ENCODE data around the gene ILDR2.

ILDR2 gene

DNA sequence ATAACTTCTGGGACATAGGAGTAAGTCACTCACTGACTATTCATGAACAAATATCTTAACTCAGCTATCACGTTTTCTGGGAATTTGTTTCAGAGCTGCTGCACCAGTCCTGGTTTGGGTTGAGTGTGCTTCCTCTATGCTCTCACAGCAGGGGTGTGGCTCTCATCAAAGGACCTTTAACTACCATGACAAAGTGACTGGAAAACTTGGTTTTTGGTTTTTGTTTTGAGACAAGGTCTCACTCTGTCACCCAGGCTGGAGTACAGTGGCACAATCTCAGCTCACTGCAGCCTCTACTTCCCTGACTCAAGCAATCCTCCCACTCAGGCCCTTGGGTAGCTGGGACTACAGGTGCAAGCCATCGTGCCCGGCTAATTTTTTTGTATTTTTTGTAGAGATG, 4.1 kb downstream of the ILDR2 start:
- no peak for DNase-seq (ENCODE audit: low spot score)

DNA sequence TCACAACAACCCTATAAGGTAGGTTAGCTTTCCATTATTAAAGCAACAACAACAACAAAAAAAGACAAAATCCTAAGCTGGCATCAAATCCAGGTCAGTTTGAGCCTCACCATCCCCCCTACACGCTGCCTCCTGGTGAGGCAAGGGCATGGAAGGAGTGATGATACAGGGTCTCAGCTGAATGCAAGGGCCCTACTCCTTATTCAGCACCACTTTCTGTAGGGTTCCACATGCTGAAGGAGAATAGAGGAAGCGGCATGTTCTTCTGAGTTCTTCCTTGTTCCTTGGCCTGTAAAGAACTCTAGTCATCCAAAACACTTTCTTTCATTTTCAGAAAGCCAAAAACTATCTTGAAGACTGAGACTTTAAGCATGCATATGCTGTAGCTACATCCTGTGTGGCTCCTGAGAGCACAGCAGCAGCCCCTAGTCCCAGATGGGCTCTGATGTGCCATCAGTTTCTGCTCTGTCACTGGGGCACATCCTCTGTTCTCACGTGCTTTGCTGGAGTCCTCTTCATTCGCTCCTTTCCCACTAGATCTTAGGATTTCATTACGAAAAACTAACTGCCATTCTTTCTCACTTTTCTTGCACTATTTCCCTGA, 6.2 kb downstream of the ILDR2 start:
- DNase-seq (ENCODE audit: low spot score) = no peak

DNA sequence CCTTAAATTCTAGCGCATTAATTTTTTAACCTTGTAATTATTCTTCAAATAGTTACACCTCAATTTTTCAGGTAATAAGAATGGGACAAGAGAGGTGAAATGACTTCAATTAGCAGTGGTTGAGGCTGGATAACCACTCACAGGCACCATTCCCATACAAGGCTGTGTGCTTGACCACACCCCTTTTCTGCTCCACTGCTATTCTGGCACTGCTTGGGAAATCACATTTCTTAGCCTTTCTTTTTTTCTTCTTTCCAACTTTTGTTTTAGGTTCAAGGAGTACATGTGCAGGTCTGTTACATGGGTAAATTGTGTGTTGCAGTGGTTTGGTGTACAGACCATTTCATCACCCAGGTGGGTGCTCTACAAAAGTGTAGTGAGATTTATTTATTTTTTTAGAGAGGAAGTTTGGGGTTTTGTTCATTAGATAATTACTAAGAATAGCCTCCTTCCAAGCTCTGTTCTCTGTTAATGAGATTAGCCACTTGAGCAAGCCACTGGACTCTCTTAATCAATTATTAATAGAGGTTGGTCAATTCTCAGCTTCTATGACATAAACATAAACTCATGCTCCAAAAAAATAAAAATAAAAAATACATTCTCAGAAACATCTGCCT, 14.4 kb downstream of the ILDR2 start:
- no peak for DNase-seq (ENCODE audit: low spot score)

DNA sequence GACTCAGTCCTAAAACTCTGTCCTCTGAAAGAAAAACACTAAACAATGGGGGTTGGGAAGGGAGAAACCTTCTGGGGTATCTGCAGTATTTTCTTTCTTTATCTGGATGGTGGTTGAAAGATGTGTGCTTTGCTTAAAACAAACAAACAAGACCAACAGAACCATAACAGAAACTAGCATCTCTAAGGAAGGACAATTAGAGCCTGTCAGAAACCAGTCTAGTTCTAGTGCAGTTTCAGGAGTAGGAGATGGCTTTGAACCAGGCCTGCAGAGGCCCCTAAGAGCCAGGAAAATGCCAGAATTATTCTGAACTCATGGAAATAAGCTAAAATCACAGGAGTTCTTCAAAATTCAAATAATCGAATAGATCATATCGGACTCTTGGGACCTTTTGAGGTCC, 18.5 kb downstream of the ILDR2 start:
- DNase-seq (ENCODE audit: low spot score) = no peak

DNA sequence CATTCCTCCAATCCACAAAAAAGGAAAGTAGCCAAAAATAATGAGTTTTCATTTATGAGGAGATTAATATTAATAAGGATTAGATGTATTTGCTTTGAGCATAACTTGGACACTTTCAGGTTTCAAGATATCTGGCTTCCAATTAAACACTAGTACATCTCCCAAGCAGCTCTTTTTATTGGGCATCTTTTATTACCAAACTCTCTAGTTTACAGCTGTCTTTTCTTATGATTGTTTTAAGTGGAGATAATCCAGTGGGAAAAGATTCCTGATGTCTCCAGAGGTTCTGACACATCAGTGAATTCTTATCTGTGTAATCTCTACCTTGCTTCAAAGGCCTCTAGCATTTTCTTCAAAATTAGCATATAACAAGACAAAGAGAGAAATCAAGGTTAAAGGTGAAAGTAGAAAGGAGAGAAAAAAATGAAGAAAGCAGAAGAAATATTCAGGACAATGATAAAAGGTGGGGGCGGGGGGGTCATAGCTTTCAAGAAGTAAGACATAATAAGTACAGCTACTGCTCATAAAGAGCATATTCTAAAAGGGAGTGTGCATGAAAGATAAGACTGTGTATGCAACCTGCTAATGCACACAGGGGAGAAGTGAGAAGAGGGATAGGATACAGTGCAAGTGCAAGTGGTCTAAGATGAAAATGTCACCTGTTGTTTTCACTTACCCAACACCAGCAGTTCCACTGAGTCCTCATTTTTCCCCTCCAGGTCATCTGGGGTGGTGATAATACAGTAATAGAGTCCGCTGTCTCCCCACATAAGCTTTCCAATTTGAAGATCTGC, 19.1 kb downstream of the ILDR2 start:
- DNase-seq (ENCODE audit: low spot score) = no peak

DNA sequence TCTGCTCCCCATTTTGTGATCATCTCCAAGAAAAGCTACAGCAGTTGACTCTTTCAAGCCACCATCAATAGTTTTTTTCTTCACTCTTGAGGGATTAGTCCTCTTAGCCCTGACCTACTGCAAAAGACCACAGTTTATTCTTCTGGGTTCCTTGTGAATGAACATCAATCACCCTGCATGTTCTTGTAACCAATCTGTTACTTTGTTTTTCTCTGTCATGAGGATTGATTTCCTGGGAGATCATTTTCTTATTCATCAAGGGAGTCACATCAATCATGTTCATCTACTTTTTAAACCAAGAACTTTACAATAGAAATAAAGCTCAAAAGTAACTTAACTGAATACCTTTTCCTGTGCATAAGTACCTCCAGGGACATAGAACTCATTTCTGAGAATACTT, 21.8 kb downstream of the ILDR2 start:
- no peak for DNase-seq (ENCODE audit: low spot score)

DNA sequence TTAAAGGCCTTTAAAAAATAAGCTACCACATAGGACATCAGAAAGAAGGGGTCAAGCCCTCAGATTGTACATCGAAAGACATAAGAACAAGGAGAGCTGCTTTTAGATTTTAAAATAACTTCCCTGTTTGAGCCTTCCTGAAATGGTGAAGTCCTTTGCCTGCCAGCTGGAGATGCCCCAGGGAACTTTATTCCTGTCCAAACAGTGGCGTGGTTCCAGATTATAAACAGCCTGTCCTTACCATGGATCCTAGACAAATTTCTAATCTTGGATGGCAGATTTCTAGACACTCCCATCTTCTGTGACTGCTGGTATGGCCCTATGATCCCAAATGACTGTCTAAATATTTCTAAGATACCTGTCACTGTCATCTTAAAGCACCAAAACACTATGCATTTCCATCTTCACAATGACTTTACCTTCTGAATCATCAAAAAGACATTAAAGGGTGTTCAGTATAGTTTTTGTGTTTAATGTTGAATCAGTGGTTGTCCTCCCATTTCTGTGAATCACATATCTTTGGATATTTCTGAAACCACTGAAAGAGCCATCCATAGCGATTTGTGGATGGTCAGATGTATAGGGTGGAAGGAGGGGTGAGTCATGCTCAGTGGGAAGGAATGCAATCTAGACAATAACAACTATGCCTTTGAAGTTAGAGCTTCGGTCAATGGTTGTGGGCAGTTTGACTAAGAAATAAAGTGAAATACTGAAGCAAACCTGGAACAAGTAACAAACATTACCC, 23.2 kb downstream of the ILDR2 start:
- no peak for DNase-seq (ENCODE audit: low spot score)

DNA sequence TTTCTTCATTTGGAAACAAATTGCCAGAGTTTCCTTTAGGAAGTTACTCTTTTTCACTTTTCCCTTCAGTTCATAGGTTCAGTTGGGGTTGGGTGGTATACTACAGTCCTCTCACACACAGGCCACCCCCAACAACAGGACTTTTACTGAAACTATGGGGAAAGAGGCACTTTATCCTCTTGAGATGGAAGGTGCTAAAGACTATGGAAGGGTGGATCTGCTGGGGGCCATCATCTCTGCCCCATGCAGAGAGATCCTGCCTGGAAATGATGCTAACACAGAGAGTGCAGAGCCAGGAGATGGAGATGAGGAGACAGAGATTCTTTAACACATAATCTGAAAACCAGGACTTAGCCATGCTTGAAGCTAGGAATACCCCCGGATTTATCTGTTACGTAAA, 24.3 kb downstream of the ILDR2 start:
- no peak for DNase-seq (ENCODE audit: low spot score)

DNA sequence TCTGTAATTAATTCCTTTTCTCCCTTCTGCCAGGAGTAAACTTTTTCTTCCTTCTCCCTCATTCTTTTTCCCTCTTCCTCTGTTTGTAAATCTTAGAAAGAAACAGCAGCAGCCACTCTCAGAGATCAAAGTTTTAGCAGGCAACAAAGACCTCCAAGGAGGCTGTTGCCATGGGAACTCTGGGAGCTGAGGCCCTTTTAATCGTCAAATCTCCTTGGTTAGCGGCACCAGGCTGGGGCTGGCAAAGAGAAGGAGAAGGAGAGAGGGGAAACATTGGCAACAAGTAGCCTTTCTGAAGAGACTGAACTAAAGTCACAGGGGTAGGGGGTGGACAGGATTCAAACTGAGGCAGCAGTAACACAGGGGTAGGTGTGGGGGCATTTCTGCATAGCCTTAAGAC, 25.2 kb downstream of the ILDR2 start:
- DNase-seq (ENCODE audit: low spot score) = no peak

DNA sequence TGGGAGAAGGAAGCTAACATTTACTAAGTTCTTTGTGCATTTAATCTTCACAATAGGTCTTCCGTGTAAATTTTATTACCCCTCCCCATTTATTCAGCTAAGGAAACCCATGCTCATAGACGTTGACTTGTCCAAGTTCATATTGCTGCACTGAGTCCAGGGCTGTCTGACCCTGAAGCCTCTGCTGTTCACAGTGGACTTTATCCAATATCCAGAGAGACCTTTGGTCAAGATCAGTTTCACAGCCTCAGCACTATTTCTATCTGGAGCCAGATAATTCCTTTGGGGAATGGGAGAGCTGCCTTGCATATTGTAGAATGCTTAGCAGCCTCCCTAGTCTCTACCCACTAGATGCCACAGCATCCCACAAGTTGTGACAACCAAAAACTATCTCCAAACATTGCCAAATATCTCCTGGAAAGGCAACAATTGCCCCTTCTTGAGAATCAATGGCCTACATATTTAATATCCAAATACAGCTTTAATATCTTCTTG, 26.4 kb downstream of the ILDR2 start:
- no peak for DNase-seq (ENCODE audit: low spot score)

DNA sequence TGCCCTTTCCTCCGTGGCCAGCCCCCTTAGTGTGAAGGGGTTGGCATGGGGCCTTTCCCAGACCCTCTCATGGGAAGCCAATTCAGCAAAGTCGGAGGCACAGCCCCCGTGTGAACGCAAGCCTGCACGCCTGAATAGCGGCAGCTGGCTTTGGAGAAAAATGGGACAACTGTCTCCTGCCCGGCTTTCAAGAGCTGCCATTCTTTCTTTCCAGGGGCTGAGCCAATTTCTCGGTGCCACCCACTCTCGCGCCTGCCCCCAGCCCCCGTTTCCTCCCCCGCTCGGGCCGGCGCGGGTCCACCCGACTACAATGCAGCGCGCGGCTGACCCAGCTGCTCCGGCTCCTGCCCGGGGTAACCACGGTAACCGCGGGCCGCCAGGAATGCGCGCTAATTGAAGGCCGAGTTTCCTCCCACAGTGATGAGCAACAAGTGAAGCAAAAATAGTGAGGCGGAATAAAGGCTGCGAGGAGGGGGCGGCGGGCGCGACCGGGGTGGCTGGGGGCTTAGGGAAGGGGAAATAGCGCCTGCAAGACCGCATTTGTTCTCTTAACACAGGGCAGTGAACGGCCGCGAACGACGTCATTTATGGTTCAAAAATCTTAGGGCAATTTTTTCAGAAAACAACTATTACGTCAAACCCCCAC, 27.8 kb downstream of the ILDR2 start:
- DNase-seq (ENCODE audit: low spot score) = peak; percentile 41

DNA sequence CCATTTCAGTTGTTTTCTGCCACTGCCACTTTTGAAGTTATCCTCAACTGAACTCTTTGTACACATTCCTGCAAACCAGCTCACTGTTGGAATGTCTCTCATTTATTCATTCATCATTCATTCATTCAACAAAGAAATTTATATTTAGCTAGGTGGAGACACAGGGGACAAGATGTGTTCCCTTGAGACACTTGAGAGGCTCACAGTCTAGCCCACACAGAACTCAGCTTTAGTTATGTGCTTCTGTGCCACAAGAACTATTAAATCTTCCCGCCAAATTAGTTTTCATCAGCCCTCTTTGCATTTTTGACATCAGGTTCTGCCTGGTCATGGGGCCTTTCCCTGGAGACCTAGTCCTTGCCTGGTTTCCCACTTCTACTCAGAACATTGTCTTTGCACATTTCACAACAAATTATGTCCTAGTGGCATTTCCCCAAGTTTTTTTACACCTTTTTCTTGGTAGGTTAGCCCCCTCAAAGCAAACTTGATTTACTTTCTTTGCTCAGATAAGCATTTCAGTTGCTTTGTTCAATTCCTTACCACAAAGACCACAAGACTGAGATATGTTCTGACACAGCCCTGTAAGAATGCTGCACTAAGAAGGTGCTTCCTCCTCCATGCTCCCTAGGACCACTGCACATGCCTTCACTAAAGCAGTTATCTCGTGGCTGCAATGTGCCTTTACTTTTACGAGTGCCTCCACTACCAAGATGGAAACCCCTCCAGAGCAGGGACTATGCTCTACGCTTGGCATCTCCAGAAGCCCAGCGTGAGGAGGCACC, 31.0 kb downstream of the ILDR2 start:
- DNase-seq (ENCODE audit: low spot score) = no peak

DNA sequence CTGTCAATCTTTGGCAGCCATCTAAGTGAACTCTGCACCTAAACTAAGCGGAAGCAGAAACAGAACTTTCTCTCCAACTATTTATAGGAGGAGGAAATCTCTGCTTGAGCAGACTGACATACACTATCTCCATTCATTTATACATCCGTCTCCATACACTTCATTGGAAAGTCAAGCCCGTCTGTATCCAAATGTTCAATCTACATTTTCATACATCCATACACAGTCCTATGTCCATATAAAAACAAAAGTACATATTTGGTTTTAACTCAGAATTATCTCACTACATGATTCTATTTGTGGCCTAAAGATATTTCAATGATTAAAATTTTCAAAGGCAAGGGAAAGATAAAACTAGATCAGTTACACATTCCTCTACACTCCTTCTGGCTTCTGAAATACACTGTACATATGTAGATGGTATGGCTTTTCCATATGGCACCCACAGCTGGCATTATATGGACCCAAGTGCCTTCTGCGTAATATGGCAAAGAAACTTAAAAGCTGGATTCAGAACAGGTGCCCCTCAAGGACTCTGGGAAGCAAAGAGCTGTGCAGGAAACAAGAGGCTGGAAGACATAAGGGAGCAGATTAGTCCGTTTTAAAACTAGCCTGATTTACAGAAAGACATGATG, 35.5 kb downstream of the ILDR2 start:
- DNase-seq (ENCODE audit: low spot score) = no peak

DNA sequence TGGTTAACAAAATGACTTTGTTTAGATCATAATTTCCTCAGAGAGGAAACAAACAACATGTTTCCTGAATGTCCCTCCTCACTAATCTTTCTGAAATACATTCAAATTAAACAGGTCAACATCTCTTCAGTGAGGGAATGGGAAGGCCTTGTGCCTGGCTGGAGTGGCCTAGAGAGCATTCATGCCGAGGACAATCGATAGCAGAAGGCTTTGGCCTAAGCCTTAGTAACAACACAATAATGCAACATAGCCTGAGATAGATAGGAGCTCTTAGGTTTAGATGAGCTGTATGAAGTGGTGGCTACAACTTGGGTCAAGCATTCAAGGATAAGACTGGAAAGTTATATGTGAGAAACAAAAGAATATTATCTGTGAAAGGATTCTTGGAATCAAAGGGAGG, 37.4 kb downstream of the ILDR2 start:
- no peak for DNase-seq (ENCODE audit: low spot score)

DNA sequence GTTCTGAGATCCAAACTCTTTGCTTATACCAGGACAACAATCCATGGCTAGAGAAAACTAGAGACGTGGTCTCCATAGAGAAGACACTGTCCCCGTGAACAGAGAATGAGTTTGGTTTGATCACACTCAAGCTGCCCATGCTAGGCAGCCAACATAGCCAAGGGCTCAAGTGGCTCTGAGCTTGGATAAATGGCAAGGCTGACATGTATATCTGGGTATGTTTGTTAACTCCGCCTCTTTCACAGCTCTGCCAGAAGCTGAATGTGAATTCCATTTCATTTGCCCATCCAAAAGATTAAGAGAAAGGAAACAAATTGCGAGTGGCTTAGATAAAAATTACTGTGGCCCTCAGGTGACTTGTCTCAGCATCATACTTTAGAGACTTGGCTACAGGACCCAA, 38.0 kb downstream of the ILDR2 start:
- DNase-seq (ENCODE audit: low spot score) = no peak

DNA sequence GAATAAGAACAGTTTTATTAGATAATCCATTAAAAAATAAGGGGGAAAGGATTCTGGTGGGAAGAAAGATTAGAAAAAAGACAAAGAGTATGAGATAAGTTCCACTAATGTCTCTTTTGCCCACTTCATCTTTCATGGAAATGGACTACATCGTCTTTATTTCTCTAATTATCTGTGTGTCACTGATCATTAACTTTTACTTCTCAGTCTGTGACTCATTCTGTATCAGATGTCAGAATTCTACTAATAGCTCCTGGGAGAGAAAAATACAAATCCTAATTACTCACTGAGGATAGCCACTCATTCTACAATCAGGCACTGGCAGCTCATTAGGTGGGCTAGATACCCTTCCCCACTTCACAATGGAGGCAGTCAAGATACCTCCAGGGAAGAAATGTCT, 41.7 kb downstream of the ILDR2 start:
- no peak for DNase-seq (ENCODE audit: low spot score)

DNA sequence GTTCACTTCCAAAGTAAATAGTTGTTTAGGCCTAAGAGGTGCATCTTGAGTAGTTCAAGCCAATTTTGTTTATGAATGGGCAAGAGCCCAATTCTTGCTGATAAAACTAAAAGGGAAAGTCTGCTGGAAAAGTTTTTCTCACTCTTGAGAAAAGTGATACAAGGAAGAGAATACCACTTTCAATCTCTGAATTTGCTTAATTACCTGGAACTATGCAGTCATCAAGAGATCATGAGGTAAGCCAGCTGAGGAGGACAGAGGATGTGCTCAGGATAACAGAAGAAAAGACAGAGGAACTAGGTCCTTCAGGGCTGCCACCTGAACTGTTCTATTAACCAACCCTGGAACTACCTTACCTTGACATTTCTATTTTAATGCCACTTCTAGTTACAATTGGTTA, 42.2 kb downstream of the ILDR2 start:
- DNase-seq (ENCODE audit: low spot score) = no peak

DNA sequence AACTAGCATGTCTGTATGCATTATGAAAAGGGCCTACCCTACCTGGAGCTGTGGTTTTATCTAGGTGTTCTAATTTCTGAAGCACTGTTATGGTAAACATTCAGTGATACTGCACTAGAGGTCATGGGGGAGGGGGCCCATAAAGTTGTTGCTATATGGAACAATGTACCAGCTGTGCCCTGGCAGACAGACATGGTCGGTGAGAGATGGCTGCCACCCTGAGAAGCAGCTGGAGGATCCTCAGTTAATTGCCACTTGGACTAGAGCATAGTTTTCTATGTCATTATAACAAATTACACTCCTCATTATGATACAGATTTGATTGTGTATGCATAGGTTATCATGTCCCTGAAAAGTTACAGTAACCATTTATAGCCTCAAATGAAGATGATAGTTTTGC, 45.4 kb downstream of the ILDR2 start:
- no peak for DNase-seq (ENCODE audit: low spot score)

DNA sequence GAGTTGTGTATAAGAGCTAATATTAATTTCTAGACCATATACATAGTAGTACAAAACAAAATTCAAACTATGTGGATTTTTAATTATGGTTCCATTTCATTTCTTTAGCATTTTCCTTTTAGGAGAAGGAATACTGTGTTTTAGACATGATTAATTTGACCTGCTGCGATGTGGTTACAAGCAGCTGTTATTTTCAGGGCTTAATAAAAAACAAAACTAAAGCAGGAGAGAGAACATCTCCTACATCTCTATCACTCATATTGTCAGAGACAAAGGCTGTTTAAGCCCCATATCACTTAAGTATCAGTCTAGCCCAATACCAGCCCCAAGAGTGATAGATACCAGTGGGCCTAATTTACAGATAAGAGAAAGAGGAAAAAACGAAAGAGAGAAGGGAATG, 47.6 kb downstream of the ILDR2 start:
- no peak for DNase-seq (ENCODE audit: low spot score)

DNA sequence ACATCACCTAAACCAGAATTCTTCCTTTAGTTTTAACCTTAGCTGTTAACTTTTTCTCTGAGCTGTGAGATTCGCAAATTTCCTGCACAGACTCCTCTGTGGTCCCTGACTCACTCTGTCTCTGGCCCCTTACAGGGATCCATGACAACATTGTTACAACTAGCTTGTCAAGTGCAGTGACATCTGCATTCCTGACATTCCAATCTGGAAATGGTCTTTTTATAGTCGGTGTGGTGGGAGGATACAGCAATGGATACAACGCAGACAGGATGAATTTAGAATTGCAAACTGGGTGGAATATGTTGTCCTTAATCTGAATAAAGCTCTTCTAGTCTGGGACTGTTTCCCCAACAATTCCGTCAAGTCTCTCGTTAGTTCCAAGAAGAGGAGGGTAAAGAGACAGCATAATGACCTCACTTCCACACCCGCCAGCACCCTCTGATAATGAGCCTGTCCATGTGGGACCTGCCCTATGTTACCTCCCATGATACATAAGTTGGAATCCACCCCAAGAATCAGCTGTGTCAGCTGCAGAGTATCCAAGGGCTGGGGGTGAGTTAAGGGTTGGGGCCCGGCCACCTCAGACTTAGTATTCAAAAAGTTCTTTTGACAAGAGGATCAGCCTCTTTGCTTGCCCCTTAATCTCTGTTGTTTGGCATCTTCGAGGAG, 49.4 kb downstream of the ILDR2 start:
- no peak for DNase-seq (ENCODE audit: low spot score)

All from germinal center (tissue), 1 donor.